ENCODE data around the gene KRTAP4-11. TPM values are rescaled to one million over a fixed set of nuclear protein-coding genes. Genes with fewer than 3 reads are reported as not detected.

KRTAP4-11 gene
- total RNA-seq, 6 experiments from 2014 or later = not detected

DNA sequence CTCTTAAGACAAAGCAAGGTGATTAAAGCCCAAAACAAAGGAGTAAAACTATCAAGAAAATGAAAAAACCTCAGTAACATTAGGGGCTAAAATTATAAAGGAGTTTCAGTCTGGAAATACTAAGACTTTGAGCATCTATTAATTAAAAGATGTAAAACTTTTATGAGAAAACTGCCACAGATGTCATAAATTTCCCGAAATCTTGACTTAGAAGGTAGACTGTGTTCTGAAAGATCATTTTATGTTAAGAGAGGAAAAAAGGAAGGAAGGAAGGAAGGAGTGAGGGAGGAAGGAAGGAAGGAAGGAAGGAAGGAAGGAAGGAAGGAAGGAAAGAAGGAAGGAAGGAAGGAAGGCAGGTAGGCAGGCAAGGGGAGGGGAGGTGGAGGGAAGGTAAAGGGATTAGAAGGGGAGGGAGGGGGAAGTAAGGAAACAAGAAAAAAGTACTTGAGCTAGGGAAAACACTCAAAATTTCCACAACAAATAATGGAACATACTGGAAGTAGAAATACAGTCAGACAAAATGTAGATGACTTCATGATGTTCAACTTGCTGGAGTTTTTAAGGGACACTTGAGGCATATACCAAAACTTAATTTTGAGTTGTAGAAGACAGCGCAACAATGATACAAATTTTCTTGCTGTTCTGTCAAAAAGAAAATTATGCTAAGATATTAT lies 29.5 kb upstream of the KRTAP4-11 start:
- H3K4me1 ChIP-seq = no peaks in the 10 kb centered on the region
- H3K9me3 ChIP-seq = no peaks in the 10 kb centered on the region
- no peaks in the 10 kb centered on the region for H3K36me3 ChIP-seq
- no peak overlapping the region for H3K27ac ChIP-seq
- DNase-seq (no peak), ATAC-seq (no peak)
- H3K27me3 ChIP-seq = no peaks in the 10 kb centered on the region
- WGBS (ENCODE audit: insufficient coverage, low coverage, low lambda C conversion rate, missing lambda C conversion rate) = 76% methylated on average over 2 of the region's 2 CpGs
- intact Hi-C loops (cut with DNase I) = no loop called here
- H3K4me3 ChIP-seq = no peak overlapping the region
- TF ChIP-seq, protein P1, sequence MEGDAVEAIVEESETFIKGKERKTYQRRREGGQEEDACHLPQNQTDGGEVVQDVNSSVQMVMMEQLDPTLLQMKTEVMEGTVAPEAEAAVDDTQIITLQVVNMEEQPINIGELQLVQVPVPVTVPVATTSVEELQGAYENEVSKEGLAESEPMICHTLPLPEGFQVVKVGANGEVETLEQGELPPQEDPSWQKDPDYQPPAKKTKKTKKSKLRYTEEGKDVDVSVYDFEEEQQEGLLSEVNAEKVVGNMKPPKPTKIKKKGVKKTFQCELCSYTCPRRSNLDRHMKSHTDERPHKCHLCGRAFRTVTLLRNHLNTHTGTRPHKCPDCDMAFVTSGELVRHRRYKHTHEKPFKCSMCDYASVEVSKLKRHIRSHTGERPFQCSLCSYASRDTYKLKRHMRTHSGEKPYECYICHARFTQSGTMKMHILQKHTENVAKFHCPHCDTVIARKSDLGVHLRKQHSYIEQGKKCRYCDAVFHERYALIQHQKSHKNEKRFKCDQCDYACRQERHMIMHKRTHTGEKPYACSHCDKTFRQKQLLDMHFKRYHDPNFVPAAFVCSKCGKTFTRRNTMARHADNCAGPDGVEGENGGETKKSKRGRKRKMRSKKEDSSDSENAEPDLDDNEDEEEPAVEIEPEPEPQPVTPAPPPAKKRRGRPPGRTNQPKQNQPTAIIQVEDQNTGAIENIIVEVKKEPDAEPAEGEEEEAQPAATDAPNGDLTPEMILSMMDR (IDR thresholded peaks at IDR 0.05) = no peak
- TF ChIP-seq POLR2A (IDR thresholded peaks at IDR 0.05) = no peak

DNA sequence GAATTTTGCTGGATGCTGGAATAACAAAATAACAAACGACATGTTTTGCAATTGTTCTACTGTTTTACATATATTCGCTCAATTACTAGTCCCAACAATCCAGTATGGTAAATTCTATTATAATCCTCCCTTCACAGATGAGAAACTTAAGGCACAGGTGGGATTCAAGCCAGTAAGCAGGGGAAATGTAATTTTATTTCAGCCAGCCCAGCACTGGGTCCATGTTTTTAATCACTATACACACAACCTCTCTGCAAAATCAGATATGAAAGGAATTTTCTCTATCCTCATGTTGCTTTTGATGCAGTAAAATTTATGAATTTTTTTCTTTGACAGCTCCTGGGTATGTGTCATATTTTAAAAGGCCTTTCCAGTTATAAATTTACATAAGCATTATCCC lies 27.1 kb upstream of the KRTAP4-11 start:
- Histone ChIP-seq H3K27me3 (no peaks in the 10 kb centered on the region), H3K27ac (no peak overlapping the region), H3K9me3 (no peaks in the 10 kb centered on the region), H3K4me3 (no peak overlapping the region), H3K36me3 (no peaks in the 10 kb centered on the region), H3K4me1 (no peaks in the 10 kb centered on the region)
- intact Hi-C loops (cut with DNase I) = no loop called here
- TF ChIP-seq, protein P1 (IDR thresholded peaks at IDR 0.05) = no peak
- no peak for TF ChIP-seq POLR2A (IDR thresholded peaks at IDR 0.05)
- ATAC-seq (no peak), DNase-seq (no peak)
- WGBS (ENCODE audit: insufficient coverage, low coverage, low lambda C conversion rate, missing lambda C conversion rate) = 62% methylated on average over 2 of the region's 2 CpGs

DNA sequence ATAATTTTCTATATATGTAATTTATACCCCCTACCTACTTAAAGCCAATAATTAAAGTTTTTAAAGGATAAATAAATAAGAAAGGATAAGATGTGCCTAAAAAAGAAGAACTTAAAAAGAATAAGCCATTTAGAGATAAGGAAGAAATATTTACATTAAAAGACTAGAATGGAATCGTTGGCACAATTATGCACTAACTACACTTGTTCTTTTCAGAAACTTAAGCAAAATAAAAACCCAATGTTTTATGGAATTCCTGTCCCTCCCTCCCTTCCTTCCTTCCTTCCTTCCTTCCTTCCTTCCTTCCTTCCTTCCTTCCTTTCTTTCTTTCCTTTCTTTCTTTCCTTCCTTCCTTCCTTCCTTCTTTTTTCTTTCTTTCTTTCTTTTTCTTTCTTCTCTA lies 26.7 kb upstream of the KRTAP4-11 start:
- ATAC-seq = no peak
- DNase-seq = no peak
- Histone ChIP-seq H3K4me1 (no peaks in the 10 kb centered on the region), H3K4me3 (no peak overlapping the region), H3K36me3 (no peaks in the 10 kb centered on the region), H3K27me3 (no peaks in the 10 kb centered on the region), H3K9me3 (no peaks in the 10 kb centered on the region), H3K27ac (no peak overlapping the region)
- TF ChIP-seq POLR2A (IDR thresholded peaks at IDR 0.05) = no peak
- TF ChIP-seq, protein P1 (IDR thresholded peaks at IDR 0.05) = no peak
- intact Hi-C loops (cut with DNase I) = no loop called here
- 68% methylated on average over 1 of the region's 1 CpG for WGBS (ENCODE audit: insufficient coverage, low coverage, low lambda C conversion rate, missing lambda C conversion rate)

DNA sequence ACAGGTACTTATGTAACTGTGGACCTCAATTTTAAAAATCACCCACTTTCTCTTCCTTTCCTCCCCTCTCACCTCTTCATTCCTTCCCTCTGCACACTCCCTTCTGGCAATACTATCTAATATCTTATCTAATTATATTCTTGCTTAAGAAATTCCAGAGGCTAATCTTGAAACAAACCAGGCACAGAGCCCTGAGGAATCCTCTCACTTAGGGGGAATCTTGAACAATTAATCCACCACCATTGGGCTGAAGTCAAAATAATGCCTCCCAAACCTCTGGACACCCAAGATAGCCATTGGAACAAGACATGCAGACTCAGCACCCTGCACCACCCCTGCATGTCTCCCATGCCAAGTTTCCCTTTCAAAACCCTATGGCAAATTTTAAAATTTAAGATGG lies 23.2 kb upstream of the KRTAP4-11 start:
- no peaks in the 10 kb centered on the region for H3K27me3 ChIP-seq
- ATAC-seq (no peak), DNase-seq (no peak)
- TF ChIP-seq POLR2A (IDR thresholded peaks at IDR 0.05) = no peak
- TF ChIP-seq, protein P1 (IDR thresholded peaks at IDR 0.05) = no peak
- H3K27ac ChIP-seq = no peak overlapping the region
- intact Hi-C loops (cut with DNase I) = no loop called here
- no peaks in the 10 kb centered on the region for H3K36me3 ChIP-seq
- H3K4me3 ChIP-seq = no peak overlapping the region
- no peaks in the 10 kb centered on the region for H3K9me3 ChIP-seq
- H3K4me1 ChIP-seq = no peaks in the 10 kb centered on the region
